Loucy (cell line): ENCODE results near the gene CDS2.

Experiments used
- EZH2phosphoT487 ChIP-seq: fragments of 200-600 bp; IDR thresholded peaks from 2 replicates; pipeline ENCODE4 v1.6.1; 2018; ENCODE audit warnings: antibody characterized with exemption, mild to moderate bottlenecking, moderate library complexity, borderline replicate concordance
- TF ChIP-seq, protein P1 (sequence below): fragments of 200-600 bp; sonication (generic); conservative IDR thresholded peaks from 2 replicates; pipeline ENCODE4 v1.5.1; 2014; ENCODE audit warnings: mild to moderate bottlenecking, antibody characterized with exemption, low read length

DNA sequence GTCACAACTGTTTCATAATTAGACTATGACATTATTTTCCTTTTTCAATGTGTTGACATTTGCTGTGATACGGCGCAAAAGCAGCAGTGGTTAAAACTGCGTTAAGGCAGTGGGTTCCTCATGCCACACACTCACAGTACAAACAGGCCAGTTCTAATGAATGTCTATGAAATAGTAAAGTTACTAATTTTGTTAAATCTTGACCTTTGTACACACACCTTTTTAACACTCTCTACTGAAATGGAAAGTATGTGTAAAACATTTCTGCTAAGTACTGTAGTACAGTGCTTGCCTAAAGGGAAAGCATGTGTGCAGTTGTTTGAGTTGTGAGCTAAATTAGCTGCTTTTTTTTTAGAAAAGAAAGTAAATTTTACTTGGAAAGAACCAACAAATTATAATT, 60.3 kb downstream of the CDS2 start:
- TF ChIP-seq, protein P1, sequence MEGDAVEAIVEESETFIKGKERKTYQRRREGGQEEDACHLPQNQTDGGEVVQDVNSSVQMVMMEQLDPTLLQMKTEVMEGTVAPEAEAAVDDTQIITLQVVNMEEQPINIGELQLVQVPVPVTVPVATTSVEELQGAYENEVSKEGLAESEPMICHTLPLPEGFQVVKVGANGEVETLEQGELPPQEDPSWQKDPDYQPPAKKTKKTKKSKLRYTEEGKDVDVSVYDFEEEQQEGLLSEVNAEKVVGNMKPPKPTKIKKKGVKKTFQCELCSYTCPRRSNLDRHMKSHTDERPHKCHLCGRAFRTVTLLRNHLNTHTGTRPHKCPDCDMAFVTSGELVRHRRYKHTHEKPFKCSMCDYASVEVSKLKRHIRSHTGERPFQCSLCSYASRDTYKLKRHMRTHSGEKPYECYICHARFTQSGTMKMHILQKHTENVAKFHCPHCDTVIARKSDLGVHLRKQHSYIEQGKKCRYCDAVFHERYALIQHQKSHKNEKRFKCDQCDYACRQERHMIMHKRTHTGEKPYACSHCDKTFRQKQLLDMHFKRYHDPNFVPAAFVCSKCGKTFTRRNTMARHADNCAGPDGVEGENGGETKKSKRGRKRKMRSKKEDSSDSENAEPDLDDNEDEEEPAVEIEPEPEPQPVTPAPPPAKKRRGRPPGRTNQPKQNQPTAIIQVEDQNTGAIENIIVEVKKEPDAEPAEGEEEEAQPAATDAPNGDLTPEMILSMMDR, result no peak
- no peak for TF ChIP-seq EZH2phosphoT487
